GM18520 (cell line): ENCODE data around the gene PCBP4.

Source experiments
- ATAC-seq: cut with Tn5 transposase; IDR thresholded peaks from one replicate; pipeline ENCODE4 v1.9.1; 2021; ENCODE audit not compliant: unreplicated experiment

Gene PCBP4

GRCh38 chr3:51955893-51956770 is 11.1 kb downstream of the PCBP4 start:
- no peak for ATAC-seq

GRCh38 chr3:51955175-51955892 is 11.9 kb downstream of the PCBP4 start, which contains the start of gene GPR62:
TSS of gene GPR62 (plus strand) at chr3:51955381. CDS start at chr3:51955653, 272 bp downstream.
- no peak for ATAC-seq

- ATAC-seq = no peak
Observed at GRCh38 chr3:51954713-51955112, 12.5 kb downstream of the PCBP4 start.

GRCh38 chr3:51954105-51954504 is 13.1 kb downstream of the PCBP4 start:
- no peak for ATAC-seq

GRCh38 chr3:51953445-51953844 is 13.8 kb downstream of the PCBP4 start:
- no peak for ATAC-seq

- no peak for ATAC-seq
Observed at GRCh38 chr3:51950899-51951298, 16.4 kb downstream of the PCBP4 start.

- no peak for ATAC-seq
Observed at GRCh38 chr3:51949121-51949520, 18.1 kb downstream of the PCBP4 start.

GRCh38 chr3:51948016-51948580 is 19.2 kb downstream of the PCBP4 start:
- ATAC-seq = no peak

GRCh38 chr3:51947215-51947900 is 19.9 kb downstream of the PCBP4 start:
- ATAC-seq = no peak

- no peak for ATAC-seq
Observed at GRCh38 chr3:51946796-51947195, 20.5 kb downstream of the PCBP4 start.

GRCh38 chr3:51945926-51946705 is 21.1 kb downstream of the PCBP4 start:
- no peak for ATAC-seq

- no peak for ATAC-seq
Observed at GRCh38 chr3:51945031-51945840, 22.0 kb downstream of the PCBP4 start.

GRCh38 chr3:51944451-51945021 is 22.7 kb downstream of the PCBP4 start:
- no peak for ATAC-seq

GRCh38 chr3:51943451-51944391 is 23.5 kb downstream of the PCBP4 start:
- ATAC-seq = no peak

GRCh38 chr3:51942603-51943450 is 24.4 kb downstream of the PCBP4 start:
- ATAC-seq = no peak

- peak; percentile 91 for ATAC-seq
Observed at GRCh38 chr3:51941798-51942602, 25.3 kb downstream of the PCBP4 start, which contains the start of the genes PARP3 and RRP9. TSS of gene PARP3 (plus strand) at chr3:51942363. CDS start at chr3:51943356, 993 bp downstream. TSS of gene RRP9 (minus strand) at chr3:51941904. CDS start at chr3:51941867, 37 bp downstream.
